ENCODE data around the gene HIPK2.

HIPK2 gene

GRCh38 chr7:139698278-139698677 lies 79.5 kb downstream of the HIPK2 start:
- no peak for DNase-seq

- no peak for DNase-seq
These were observed 80.7 kb downstream of the HIPK2 start for GRCh38 chr7:139697056-139697455.

DNA sequence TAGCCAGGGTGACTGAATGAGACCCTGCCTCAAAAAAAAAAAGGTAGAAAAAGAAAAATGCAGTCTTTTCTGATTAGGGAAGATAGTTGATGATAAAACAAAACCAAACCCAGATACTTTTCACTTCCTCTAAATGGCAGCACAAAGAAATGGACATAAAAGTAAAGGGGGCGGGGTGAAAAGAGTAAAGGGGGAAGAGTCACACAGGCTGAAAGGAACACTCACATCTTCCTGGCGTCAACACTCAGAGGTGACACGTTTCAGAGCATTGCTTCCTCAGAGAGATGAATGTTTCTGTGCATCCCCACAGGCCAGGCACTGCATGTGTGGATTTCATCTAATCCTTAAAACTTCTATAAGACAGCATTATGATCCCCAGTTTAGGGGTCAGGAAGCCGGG lies 81.2 kb downstream of the HIPK2 start:
- no peak for DNase-seq

DNA sequence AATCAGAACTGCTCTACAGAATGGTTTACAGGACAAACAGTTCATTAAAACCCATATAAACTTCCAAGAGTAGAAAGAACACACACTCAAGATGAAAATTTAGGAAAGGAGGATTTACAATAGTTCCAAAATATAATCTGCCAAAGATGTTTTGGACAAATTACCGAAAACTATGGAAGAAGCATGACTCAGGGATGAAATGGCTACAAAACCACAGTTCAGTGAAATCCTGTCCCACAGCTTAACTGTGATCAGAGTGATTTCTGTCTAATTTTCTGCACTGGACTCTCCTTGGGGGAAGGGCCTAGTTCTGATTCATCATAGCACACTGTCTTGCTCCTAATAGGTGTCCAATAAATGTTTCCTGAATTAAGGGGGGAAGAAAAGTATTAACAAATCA lies 82.2 kb downstream of the HIPK2 start:
- DNase-seq: no peak

GRCh38 chr7:139695051-139695450 lies 82.7 kb downstream of the HIPK2 start:
- no peak for DNase-seq

DNA sequence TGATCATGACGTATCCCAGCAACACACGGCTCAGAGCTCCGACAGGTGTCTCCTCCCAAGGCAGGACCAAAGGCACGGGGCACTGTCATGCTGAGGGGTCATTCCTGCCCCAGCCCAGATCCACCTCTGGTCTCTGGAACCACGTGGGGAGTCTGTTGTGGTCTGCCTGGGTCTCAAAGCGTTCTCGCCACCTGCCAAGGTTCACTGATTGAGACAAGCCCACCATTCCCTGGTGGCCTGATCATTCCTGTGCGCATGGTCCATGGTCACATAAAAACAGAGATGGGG lies 83.5 kb downstream of the HIPK2 start:
- DNase-seq: no peak

DNA sequence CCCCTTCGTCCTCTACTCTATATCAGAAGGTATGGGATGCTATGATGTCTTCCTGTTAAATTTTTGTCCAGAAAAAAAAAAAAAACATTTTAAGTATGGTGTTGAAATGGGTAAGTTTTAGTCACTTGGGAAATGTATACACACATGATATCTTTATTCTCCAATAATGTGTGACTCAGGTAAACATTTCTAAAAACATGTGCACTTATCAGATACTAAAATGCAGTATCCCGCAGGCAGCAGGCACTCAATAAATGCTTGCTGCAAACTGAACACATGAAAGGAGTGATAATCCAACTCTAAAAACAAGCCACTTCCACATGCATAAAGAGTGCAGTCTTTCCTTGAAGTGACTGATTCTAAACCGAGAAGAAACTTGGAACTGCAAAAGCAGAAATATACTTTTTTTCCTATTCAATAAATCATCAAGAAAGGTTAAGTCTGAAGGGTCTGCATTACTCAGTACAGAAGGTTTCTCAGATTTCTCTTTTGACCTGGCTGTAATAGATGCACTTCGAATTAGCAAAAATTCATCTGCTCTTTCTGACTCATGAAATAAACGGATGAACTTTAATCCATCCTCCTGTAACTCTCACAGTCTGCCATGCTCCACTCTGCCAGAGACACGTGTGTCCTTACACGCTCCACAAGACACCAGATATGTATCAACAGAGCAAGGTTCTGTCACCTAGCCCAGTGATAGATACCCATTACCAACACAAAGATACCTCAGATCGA lies 84.0 kb downstream of the HIPK2 start:
- DNase-seq: no peak

- no peak for DNase-seq
These were observed 85.1 kb downstream of the HIPK2 start for GRCh38 chr7:139692723-139693122.

GRCh38 chr7:139691253-139691781 lies 86.5 kb downstream of the HIPK2 start:
- DNase-seq: peak in 5 of 51 donors; percentile 19 to 39 (median 28)

GRCh38 chr7:139687980-139688632 lies 89.7 kb downstream of the HIPK2 start:
- DNase-seq: peak in 19 of 51 donors; percentile 26 to 63 (median 40)

DNA sequence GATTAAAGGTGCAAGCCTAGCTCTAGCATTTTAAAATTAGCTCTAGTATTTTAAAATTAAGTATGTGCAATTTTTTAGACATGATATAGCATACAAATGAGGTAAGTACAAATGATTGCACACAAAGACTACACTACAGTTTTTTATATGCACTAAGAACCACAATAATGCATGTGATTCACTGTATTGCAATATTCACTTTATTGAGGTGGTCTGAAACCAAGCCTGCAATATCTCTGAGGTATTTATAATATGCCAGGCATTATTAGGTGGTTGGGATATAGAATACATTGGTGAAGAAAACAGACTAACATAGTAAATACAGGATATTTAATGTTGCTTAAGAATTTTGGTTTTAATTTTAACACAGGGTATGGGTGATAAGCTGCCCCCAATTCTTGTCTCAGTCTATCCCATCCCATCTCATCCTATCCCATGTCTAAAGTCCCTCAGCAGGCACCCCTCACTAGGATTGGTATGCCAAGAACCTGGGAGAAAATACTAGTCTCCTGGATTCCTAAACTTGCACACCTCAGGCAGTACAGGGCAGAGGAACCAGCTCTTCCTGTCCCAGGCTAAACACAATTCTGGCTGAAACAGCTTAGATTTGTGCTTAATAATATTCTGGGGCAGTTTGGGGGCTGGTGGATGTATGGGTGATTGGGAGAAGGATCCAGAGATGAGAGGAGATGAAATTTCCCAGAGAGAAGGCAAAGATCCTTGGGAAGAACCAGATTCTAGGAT lies 90.4 kb downstream of the HIPK2 start:
- DNase-seq: no peak

DNA sequence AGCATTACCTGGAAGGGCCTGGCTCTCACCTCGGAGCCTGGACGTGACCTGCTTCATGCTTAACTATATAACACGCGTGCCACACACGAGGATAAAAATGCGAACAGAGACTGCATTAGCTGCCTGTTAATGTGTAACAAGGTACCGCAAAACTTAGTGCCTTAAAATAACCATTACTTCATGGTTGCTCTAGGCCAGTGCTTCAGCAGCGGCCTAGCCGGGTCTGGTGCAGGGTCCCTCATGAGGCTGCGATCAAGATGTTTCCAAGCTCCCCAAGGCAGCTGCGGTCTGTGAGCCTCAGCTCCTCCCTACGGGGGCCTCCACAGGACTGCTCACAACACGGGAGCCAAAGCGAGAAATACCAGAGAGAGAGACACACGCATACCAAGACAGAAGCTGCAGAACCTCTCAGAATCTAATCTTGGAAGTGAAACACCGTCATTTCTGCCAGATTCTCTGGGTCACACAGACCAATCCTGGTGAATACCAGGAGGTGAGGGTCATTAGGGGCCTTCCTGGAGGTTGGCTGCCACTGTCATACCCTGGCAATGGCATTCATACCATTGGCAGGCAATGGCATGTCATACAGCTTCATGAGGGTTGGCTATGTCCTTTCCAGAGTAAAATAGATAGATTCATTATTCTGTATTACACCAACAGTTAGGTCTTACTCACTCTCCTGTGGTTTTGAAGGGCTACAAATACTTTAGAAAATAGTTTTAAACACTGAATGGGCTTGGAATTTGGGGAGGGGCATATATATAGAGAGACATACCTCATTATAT lies 94.5 kb downstream of the HIPK2 start:
- DNase-seq: no peak

DNA sequence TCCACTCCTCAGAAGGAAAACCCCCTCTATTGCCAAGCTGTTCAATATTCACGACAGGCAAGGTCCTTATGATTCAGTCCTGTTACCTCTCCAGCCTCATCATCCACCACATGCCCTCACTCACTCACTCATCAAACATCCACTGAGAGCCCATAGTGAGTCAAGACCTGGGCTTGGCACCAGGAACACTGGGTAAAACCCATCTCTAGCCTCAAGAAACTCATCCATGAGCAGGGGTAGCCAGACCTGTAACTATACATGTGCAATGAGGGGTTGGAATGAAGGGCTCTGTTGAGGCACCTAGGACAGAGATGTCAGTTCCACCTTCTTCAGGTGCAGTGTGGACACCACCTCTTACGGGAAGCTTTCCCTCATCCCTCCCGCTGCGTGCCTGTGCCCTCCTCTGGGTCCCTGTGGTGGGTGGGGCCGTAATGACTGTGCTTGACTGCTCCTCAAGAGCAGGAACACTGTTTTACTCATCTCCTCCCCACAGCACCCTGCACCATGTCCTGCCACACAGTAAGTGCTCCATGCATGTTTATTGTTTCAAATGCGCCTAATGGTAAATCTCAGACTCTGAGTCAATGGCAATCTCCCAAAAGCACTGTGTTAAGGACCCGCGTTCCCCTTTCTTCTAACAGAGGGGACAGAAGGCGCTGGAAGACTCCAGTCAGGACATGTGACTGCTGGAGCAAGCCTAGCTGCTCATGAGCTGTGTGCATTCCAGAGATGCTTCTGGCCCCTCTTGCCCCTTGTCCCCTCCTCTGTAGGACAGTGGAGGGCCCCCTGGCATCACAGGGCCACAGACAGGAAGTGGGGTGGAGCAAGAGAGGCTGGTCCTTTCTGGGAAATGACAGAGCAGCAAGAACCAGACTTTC lies 95.4 kb downstream of the HIPK2 start:
- peak in 1 of 51 donors; percentile 26 for DNase-seq

DNA sequence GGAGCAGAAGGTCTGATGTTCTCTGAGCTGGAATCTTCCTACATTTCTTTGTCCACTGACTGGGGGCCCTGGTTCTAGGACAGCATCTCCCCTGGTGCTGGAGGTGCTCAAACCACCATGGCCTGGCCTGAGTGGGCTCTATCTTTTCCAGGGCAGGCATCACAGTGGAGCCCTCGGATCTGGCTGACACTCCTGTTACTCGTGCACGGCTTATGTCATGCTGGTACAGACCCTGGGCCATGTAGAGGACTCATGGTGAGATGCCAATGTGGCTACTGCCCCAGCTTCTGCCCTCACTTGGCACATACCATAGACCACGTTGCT lies 96.0 kb downstream of the HIPK2 start:
- no peak for DNase-seq

- no peak for DNase-seq
These were observed 96.4 kb downstream of the HIPK2 start for GRCh38 chr7:139681463-139681755.

GRCh38 chr7:139680676-139681462 lies 96.9 kb downstream of the HIPK2 start:
- peak in 1 of 51 donors; percentile 77 for DNase-seq

DNA sequence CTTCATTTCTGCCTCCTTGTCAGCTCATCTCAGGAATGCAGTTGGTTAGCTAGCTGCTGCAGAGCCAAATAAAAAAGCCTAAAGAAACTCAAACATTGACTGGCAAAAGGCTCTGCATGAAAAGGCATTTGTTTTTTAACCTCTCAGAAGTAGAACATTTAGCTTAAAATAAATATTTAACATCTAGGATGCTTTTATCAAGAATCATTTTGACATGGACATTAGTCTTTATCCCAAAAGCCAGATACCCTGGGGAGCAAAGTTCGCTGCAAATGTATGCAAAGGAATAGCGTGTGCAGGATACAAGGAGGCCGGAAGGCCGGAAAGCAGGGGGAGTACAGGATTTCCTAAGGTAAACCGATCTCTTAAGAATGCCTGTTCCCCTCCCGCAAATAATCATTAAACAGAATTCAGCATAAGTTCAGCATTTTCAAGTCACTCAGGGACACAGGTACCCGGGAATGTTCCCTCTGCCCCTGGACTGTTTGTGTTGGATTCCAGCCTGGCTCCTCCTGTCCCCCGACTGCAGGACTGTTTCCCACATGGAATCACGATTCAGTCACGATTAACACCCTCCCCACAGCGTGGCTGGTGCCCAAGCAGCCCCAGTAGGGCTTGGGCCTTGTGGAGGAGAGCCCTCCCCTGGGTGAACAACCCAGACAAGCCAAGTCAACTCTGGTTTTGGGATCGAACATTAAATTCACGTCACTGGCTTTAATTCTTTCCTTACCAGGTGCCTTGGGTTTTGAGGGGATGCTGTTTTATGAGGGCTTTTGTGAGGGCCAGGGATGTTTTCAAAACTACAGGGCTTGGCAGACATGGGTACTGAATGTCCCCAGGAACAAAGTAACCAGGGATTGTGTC lies 97.8 kb downstream of the HIPK2 start:
- peak in 3 of 51 donors; percentile 24 to 35 (median 25) for DNase-seq

- no peak for DNase-seq
These were observed 101.4 kb downstream of the HIPK2 start for GRCh38 chr7:139676390-139676789.

Measured in hypothalamus (tissue), 51 donors.